ENCODE data around the gene ENTPD5.

Gene ENTPD5

GRCh38 chr14:73977896-73978295 lies 41.2 kb downstream of the ENTPD5 start:
- no peak for TF ChIP-seq GATA2 (IDR thresholded peaks at IDR 0.05; ENCODE audit: low read depth, low read length)
- TF ChIP-seq GATA3 (IDR thresholded peaks at IDR 0.05; ENCODE audit: low read depth, low read length) = no peak

GRCh38 chr14:73976125-73976524 lies 43.0 kb downstream of the ENTPD5 start:
- TF ChIP-seq GATA2 (IDR thresholded peaks at IDR 0.05; ENCODE audit: low read depth, low read length) (no peak), GATA3 (IDR thresholded peaks at IDR 0.05; ENCODE audit: low read depth, low read length) (no peak)

- no peak for TF ChIP-seq GATA2 (IDR thresholded peaks at IDR 0.05; ENCODE audit: low read depth, low read length)
- no peak for TF ChIP-seq GATA3 (IDR thresholded peaks at IDR 0.05; ENCODE audit: low read depth, low read length)
Observed at GRCh38 chr14:73973497-73973896, 45.6 kb downstream of the ENTPD5 start.

- TF ChIP-seq GATA3 (IDR thresholded peaks at IDR 0.05; ENCODE audit: low read depth, low read length) = no peak
Observed at GRCh38 chr14:73968885-73969284, 50.2 kb downstream of the ENTPD5 start.

GRCh38 chr14:73965216-73965615 lies 53.9 kb downstream of the ENTPD5 start:
- TF ChIP-seq GATA3 (IDR thresholded peaks at IDR 0.05; ENCODE audit: low read depth, low read length) (no peak), GATA2 (IDR thresholded peaks at IDR 0.05; ENCODE audit: low read depth, low read length) (no peak)

GRCh38 chr14:73961192-73961591 lies 57.9 kb downstream of the ENTPD5 start:
- TF ChIP-seq GATA2 (IDR thresholded peaks at IDR 0.05; ENCODE audit: low read depth, low read length) (no peak), GATA3 (IDR thresholded peaks at IDR 0.05; ENCODE audit: low read depth, low read length) (no peak)

GRCh38 chr14:73958591-73958990 lies 60.5 kb downstream of the ENTPD5 start:
- no peak for TF ChIP-seq GATA2 (IDR thresholded peaks at IDR 0.05; ENCODE audit: low read depth, low read length)
- TF ChIP-seq GATA3 (IDR thresholded peaks at IDR 0.05; ENCODE audit: low read depth, low read length) = no peak

- no peak for TF ChIP-seq GATA2 (IDR thresholded peaks at IDR 0.05; ENCODE audit: low read depth, low read length)
- no peak for TF ChIP-seq GATA3 (IDR thresholded peaks at IDR 0.05; ENCODE audit: low read depth, low read length)
Observed at GRCh38 chr14:73955674-73956073, 63.4 kb downstream of the ENTPD5 start.

- TF ChIP-seq GATA3 (IDR thresholded peaks at IDR 0.05; ENCODE audit: low read depth, low read length) (no peak), GATA2 (IDR thresholded peaks at IDR 0.05; ENCODE audit: low read depth, low read length) (no peak)
Observed at GRCh38 chr14:73953731-73954130, 65.4 kb downstream of the ENTPD5 start.

GRCh38 chr14:73949752-73950734 lies 69.0 kb downstream of the ENTPD5 start, which contains the start of the genes COQ6 and FAM161B:
COQ6 (plus strand) TSS chr14:73950302; CDS start chr14:73950333, 31 bp downstream.
FAM161B (minus strand) TSS chr14:73950094; CDS start chr14:73950026, 68 bp downstream.
- no peak for TF ChIP-seq GATA2 (IDR thresholded peaks at IDR 0.05; ENCODE audit: low read depth, low read length)
- no peak for TF ChIP-seq GATA3 (IDR thresholded peaks at IDR 0.05; ENCODE audit: low read depth, low read length)

GRCh38 chr14:73945159-73945670 lies 73.9 kb downstream of the ENTPD5 start:
- no peak for TF ChIP-seq GATA3 (IDR thresholded peaks at IDR 0.05; ENCODE audit: low read depth, low read length)
- no peak for TF ChIP-seq GATA2 (IDR thresholded peaks at IDR 0.05; ENCODE audit: low read depth, low read length)

GRCh38 chr14:73944432-73945158 lies 74.5 kb downstream of the ENTPD5 start:
- TF ChIP-seq GATA2 (IDR thresholded peaks at IDR 0.05; ENCODE audit: low read depth, low read length) (no peak), GATA3 (IDR thresholded peaks at IDR 0.05; ENCODE audit: low read depth, low read length) (no peak)

GRCh38 chr14:73943083-73943482 lies 76.0 kb downstream of the ENTPD5 start:
- TF ChIP-seq GATA2 (IDR thresholded peaks at IDR 0.05; ENCODE audit: low read depth, low read length) (no peak), GATA3 (IDR thresholded peaks at IDR 0.05; ENCODE audit: low read depth, low read length) (no peak)

- TF ChIP-seq GATA3 (IDR thresholded peaks at IDR 0.05; ENCODE audit: low read depth, low read length) = no peak
- no peak for TF ChIP-seq GATA2 (IDR thresholded peaks at IDR 0.05; ENCODE audit: low read depth, low read length)
Observed at GRCh38 chr14:73942180-73942579, 76.9 kb downstream of the ENTPD5 start.

Measured in SH-SY5Y (cell line).